CD4-positive, alpha-beta memory T cell (primary cell): Measurements from ENCODE around the gene FAM50B. TPM values are rescaled to one million over a fixed set of nuclear protein-coding genes. Genes with fewer than 3 reads are reported as not detected.

Experiments
- CTCF ChIA-PET: fragments of 350-600 bp; sonication (Branson Sonifier 250); formaldehyde crosslinking; loops from one replicate; lab custom pipeline; 2021; ENCODE audit warnings: inconsistent platforms; ENCODE audit not compliant: partially characterized antibody; lab: Charles Lee
- POLR2A ChIA-PET: fragments of 350-600 bp; sonication (Branson Sonifier 250); formaldehyde crosslinking; loops from one replicate; lab custom pipeline; 2021; ENCODE audit not compliant: partially characterized antibody; lab: Charles Lee
- DNase-seq, 5 donors: peaks; one replicate each; pipeline versions ENCODE4 v3.0.0 to v3.0.0-alpha.2; 2020 to 2022; ENCODE audit warnings: mixed read lengths in 1 of 5
- H3K27ac ChIP-seq: one replicate; pipeline ENCODE4 v1.7.0; 2013; ENCODE audit warnings: low read depth, low read length
- H3K27me3 ChIP-seq: 2 replicates; pipeline ENCODE4 v1.7.0; 2013; ENCODE audit warnings: mild to moderate bottlenecking, low read length, moderate library complexity; ENCODE audit not compliant: insufficient read depth
- H3K36me3 ChIP-seq: 2 replicates; pipeline ENCODE4 v1.7.0; 2013; ENCODE audit warnings: mild to moderate bottlenecking, low read length, moderate library complexity; ENCODE audit not compliant: insufficient read depth
- H3K4me1 ChIP-seq: 2 replicates; pipeline ENCODE4 v1.7.0; 2013; ENCODE audit warnings: mild to moderate bottlenecking, low read length, moderate library complexity; ENCODE audit not compliant: insufficient read depth
- H3K4me3 ChIP-seq, 2 donors: one replicate each; pipeline ENCODE4 v1.7.0; 2013; ENCODE audit warnings: low read length in 2 of 2, mild to moderate bottlenecking in 1 of 2
- H3K9me3 ChIP-seq, 2 donors: one replicate each; pipeline ENCODE4 v1.7.0; 2013; ENCODE audit warnings: low read length in 2 of 2, control low read depth in 1 of 2; ENCODE audit not compliant: control insufficient read depth in 1 of 2
- H3K27ac Mint-ChIP-seq, 7 donors: one replicate each; pipeline ENCODE4 v1.8.0; 2020 to 2021; ENCODE audit warnings: mixed read lengths in 7 of 7, mild to moderate bottlenecking in 6 of 7, inconsistent platforms in 3 of 7, moderate library complexity in 3 of 7
- H3K27me3 Mint-ChIP-seq, 2 donors: one replicate each; pipeline ENCODE4 v1.8.0; 2020 to 2021; ENCODE audit warnings: mixed read lengths in 2 of 2
- H3K36me3 Mint-ChIP-seq, 2 donors: one replicate each; pipeline ENCODE4 v1.8.0; 2020 to 2021; ENCODE audit warnings: mixed read lengths in 2 of 2, inconsistent platforms in 1 of 2, mild to moderate bottlenecking in 1 of 2
- H3K4me1 Mint-ChIP-seq, 4 donors: one replicate each; pipeline ENCODE4 v1.8.0; 2020 to 2021; ENCODE audit warnings: mixed read lengths in 4 of 4, mild to moderate bottlenecking in 1 of 4
- H3K4me3 Mint-ChIP-seq, 8 donors: one replicate each; pipeline ENCODE4 v1.8.0; 2020 to 2021; ENCODE audit warnings: mixed read lengths in 8 of 8, mild to moderate bottlenecking in 7 of 8, moderate library complexity in 6 of 8, inconsistent platforms in 3 of 8
- H3K9me3 Mint-ChIP-seq, 8 donors: one replicate each; pipeline ENCODE4 v1.8.0; 2020 to 2021; ENCODE audit warnings: mixed read lengths in 8 of 8, mild to moderate bottlenecking in 5 of 8, inconsistent platforms in 3 of 8, moderate library complexity in 1 of 8
- intact Hi-C: fragments of 100-400 bp; cut with micrococcal nuclease; formaldehyde crosslinking; loops from one replicate; pipeline ENCODE4 v1.15.1; 2023
- polyA plus RNA-seq, 2 donors: library from polyadenylated mRNA; unstranded; fragments of 300-500 nt; fragmentation: Illumina TruSeq; gene quantifications; one replicate each; pipeline ENCODE4 v1.2.3, GENCODE V29; 2021
- total RNA-seq, 2 experiments: library from RNA; stranded (reverse); gene quantifications; one replicate each; pipeline ENCODE4 v1.2.3, GENCODE V29; 2021

FAM50B gene
- total and polyA plus RNA-seq, 4 experiments from 2014 or later: 4.5 to 19.4 (median 15.2) TPM

GRCh38 chr6:3841711-3842565 lies 7.2 kb upstream of the FAM50B start:
- DNase-seq: no peak
- H3K27ac Mint-ChIP-seq: peak overlapping the region in 1 of 7 donors; percentile 30
- no peaks in the 10 kb centered on the region for H3K36me3 Mint-ChIP-seq
- Histone ChIP-seq H3K4me1 (peaks cover 1% of the 10 kb centered on the region), H3K27me3 (no peaks in the 10 kb centered on the region), H3K4me3 (no peak overlapping the region), H3K27ac (no peak overlapping the region), H3K9me3 (no peaks in the 10 kb centered on the region), H3K36me3 (no peaks in the 10 kb centered on the region)
- CTCF ChIA-PET: interaction anchor here (1.3 to 1.7 kb wide), 3 partner anchors 7 to 136 kb away, joined by 3 to 7 read pairs (median 5); partner anchors contain the start of gene FAM50B
- intact Hi-C loops: loop anchor here (10.0 kb wide), 1 partner anchor 487 kb away; no protein-coding TSS in a partner anchor
- H3K4me1 Mint-ChIP-seq: peaks cover 0 to 5% (median under 1%) of the 10 kb centered on the region in 4 donors
- no peak overlapping the region for H3K4me3 Mint-ChIP-seq
- H3K27me3 Mint-ChIP-seq: no peaks in the 10 kb centered on the region
- no peaks in the 10 kb centered on the region for H3K9me3 Mint-ChIP-seq
- POLR2A ChIA-PET: no interaction called here

- H3K4me3 ChIP-seq: no peak overlapping the region
- no peak overlapping the region for H3K27ac Mint-ChIP-seq
- H3K9me3 Mint-ChIP-seq: peaks cover 0 to under 1% (median 0%) of the 10 kb centered on the region in 8 donors
- H3K4me3 Mint-ChIP-seq: no peak overlapping the region
- DNase-seq: no peak
- peaks cover 17% of the 10 kb centered on the region for H3K4me1 ChIP-seq
- no peak overlapping the region for H3K27ac ChIP-seq
- no peaks in the 10 kb centered on the region for H3K27me3 ChIP-seq
- H3K9me3 ChIP-seq: no peaks in the 10 kb centered on the region
- peaks cover 13 to 21% (median 15%) of the 10 kb centered on the region in 4 donors for H3K4me1 Mint-ChIP-seq
- H3K36me3 Mint-ChIP-seq: no peaks in the 10 kb centered on the region
- intact Hi-C loops: loop anchor here (10.0 kb wide), 1 partner anchor 489 kb away; no protein-coding TSS in a partner anchor
- POLR2A ChIA-PET: no interaction called here
- no peaks in the 10 kb centered on the region for H3K27me3 Mint-ChIP-seq
- CTCF ChIA-PET: no interaction called here
- no peaks in the 10 kb centered on the region for H3K36me3 ChIP-seq
Observed at GRCh38 chr6:3843379-3844096, 5.6 kb upstream of the FAM50B start.

DNA sequence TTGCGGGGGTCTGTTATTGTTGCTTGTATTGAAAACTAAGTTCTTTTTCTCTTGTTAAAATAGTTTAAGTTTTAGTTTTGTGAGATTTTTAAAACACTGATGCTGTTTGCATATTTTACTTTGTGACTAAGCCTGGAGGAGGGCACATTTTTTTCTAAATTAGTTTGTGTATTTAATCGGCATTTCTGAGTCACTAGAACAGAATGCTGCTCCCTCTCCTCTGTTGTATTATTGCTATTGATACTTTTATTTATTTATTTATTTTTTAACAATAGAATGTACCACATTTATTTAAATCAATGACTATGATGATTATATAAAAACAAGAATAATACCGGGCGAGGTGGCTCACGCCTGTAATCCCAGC lies 5.1 kb upstream of the FAM50B start:
- Mint-ChIP-seq H3K9me3 (peaks cover 0 to 3% (median 0%) of the 10 kb centered on the region in 8 donors), H3K36me3 (no peaks in the 10 kb centered on the region), H3K4me1 (peaks cover 15 to 25% (median 18%) of the 10 kb centered on the region in 4 donors), H3K4me3 (no peak overlapping the region), H3K27me3 (no peaks in the 10 kb centered on the region), H3K27ac (no peak overlapping the region)
- intact Hi-C loops: loop anchor here (10.0 kb wide), 1 partner anchor 489 kb away; no protein-coding TSS in a partner anchor
- H3K9me3 ChIP-seq: no peaks in the 10 kb centered on the region
- POLR2A ChIA-PET: no interaction called here
- no peak overlapping the region for H3K27ac ChIP-seq
- no peaks in the 10 kb centered on the region for H3K36me3 ChIP-seq
- no peak overlapping the region for H3K4me3 ChIP-seq
- H3K4me1 ChIP-seq: peaks cover 22% of the 10 kb centered on the region
- CTCF ChIA-PET: no interaction called here
- no peaks in the 10 kb centered on the region for H3K27me3 ChIP-seq
- no peak for DNase-seq

DNA sequence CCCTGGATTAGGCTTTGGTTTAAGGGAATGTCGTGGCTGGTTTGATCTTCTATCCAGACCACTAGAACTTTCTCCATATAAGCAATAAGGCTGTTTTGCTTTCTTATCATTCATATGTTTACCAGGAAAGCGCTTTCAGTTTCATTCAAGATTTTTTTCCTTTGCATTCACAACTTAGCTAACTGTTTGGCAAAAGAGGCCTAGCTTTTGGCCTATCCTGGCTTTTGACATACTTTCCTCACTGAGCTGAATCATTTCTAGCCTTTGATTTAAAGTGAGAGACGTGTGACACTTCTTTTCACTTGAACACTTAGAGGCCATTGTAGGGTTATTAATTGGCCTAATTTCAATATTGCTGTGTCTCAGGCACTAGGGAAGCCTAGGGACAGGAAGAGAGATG lies 1.7 kb upstream of the FAM50B start:
- intact Hi-C loops: loop anchor here (5.0 to 10.0 kb wide), 6 partner anchors 40 to 1085 kb away; partner anchors contain the start of genes ECI2 and SLC22A23
- no peak overlapping the region for H3K27ac ChIP-seq

DNA sequence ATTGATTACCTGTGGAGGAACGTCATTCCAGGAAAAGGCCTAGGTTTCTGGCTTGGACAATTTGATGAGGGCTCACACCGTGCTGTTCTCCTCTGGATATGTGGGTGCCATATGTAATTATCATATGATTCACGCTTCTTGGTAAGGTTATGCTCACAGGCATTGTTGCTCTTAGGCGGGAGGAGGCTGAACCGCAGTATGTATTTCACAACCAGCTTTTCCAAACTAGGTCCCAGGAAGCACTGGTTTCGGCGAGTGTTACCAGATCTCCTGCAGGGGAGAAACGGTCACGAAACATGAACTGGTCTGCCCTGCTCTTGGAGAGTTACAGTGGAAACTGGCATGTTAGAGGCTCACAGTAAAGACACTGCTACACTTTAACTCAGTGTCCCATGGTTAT lies 793 bp upstream of the FAM50B start:
- Histone ChIP-seq H3K4me1 (peaks cover 34% of the 10 kb centered on the region), H3K9me3 (no peaks in the 10 kb centered on the region), H3K36me3 (no peaks in the 10 kb centered on the region), H3K27me3 (no peaks in the 10 kb centered on the region), H3K4me3 (peak overlapping the region in 1 of 2 donors; percentile 0), H3K27ac (no peak overlapping the region)
- Mint-ChIP-seq H3K9me3 (peaks cover 0 to 3% (median 0%) of the 10 kb centered on the region in 8 donors), H3K4me3 (peak overlapping the region; percentile 79 to 87 (median 85)), H3K27me3 (no peaks in the 10 kb centered on the region), H3K36me3 (peaks cover 0 to 8% of the 10 kb centered on the region in 2 donors), H3K4me1 (peaks cover 21 to 46% (median 29%) of the 10 kb centered on the region in 4 donors), H3K27ac (peak overlapping the region; percentile 66 to 96 (median 92))
- intact Hi-C loops: loop anchor here (2.0 to 10.0 kb wide), 8 partner anchors 39 to 1086 kb away; partner anchors contain the start of genes ECI2, PXDC1 and SLC22A23
- ChIA-PET CTCF (interaction anchor here (0.7 to 7.7 kb wide), 41 partner anchors 8 to 858 kb away, joined by 3 to 72 read pairs (median 4); partner anchors contain the start of gene PSMG4), POLR2A (interaction anchor here (0.6 to 4.1 kb wide), 15 partner anchors 8 to 589 kb away, joined by 3 to 34 read pairs (median 6); partner anchors contain the start of gene PSMG4)
- DNase-seq: no peak

More for the DNA sequence above, 1.7 kb upstream of the FAM50B start:
- ChIA-PET CTCF (interaction anchor here (0.7 to 7.7 kb wide), 6 partner anchors 9 to 174 kb away, joined by 3 to 72 read pairs (median 4); no protein-coding TSS in a partner anchor), POLR2A (interaction anchor here (1.3 to 4.1 kb wide), 3 partner anchors 131 to 174 kb away, joined by 4 to 22 read pairs (median 11); a partner anchor contains a TSS)
- Mint-ChIP-seq H3K4me3 (peak overlapping the region in 6 of 8 donors; percentile 9 to 87 (median 40)), H3K36me3 (peaks cover 0 to 8% of the 10 kb centered on the region in 2 donors), H3K9me3 (peaks cover 0 to 3% (median 0%) of the 10 kb centered on the region in 8 donors), H3K27me3 (no peaks in the 10 kb centered on the region), H3K27ac (peak overlapping the region; percentile 82 to 96 (median 87)), H3K4me1 (peaks cover 21 to 42% (median 29%) of the 10 kb centered on the region in 4 donors)
- Histone ChIP-seq H3K4me3 (no peak overlapping the region), H3K4me1 (peaks cover 34% of the 10 kb centered on the region), H3K36me3 (no peaks in the 10 kb centered on the region), H3K27me3 (no peaks in the 10 kb centered on the region), H3K9me3 (no peaks in the 10 kb centered on the region)
- DNase-seq: peak in 2 of 5 donors; percentile 3 to 9

DNA sequence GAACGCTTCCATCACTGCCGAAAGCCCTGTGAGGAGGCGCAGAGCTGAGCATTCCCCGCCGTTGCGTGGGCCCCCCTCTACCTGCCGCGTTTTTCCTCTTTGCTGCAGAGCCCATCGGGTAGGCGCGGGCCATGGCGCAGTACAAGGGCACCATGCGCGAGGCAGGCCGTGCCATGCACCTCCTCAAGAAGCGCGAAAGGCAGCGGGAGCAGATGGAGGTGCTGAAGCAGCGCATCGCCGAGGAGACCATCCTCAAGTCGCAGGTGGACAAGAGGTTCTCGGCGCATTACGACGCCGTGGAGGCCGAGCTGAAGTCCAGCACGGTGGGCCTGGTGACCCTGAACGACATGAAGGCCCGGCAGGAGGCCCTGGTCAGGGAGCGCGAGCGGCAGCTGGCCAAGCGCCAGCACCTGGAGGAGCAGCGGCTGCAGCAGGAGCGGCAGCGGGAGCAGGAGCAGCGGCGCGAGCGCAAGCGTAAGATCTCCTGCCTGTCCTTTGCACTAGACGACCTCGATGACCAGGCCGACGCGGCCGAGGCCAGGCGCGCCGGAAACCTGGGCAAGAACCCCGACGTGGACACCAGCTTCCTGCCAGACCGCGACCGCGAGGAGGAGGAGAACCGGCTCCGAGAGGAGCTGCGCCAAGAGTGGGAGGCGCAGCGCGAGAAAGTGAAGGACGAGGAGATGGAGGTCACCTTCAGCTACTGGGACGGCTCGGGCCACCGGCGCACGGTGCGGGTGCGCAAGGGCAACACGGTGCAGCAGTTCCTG lies 693 bp downstream of the FAM50B start:
- peaks cover 21 to 46% (median 29%) of the 10 kb centered on the region in 4 donors for H3K4me1 Mint-ChIP-seq
- H3K4me3 Mint-ChIP-seq: peak overlapping the region; percentile 79 to 87 (median 82)
- H3K36me3 Mint-ChIP-seq: peaks cover 5 to 8% of the 10 kb centered on the region in 2 donors
- no peaks in the 10 kb centered on the region for H3K9me3 ChIP-seq
- H3K36me3 ChIP-seq: no peaks in the 10 kb centered on the region
- intact Hi-C loops: loop anchor here (1.0 to 10.0 kb wide), 11 partner anchors 37 to 1088 kb away; partner anchors contain the start of genes ECI2, PXDC1 and SLC22A23
- POLR2A ChIA-PET: interaction anchor here (0.7 to 4.1 kb wide), 13 partner anchors 9 to 860 kb away, joined by 3 to 34 read pairs (median 7); partner anchors contain the start of gene PSMG4
- H3K4me3 ChIP-seq: peak overlapping the region in 1 of 2 donors; percentile 63
- peak overlapping the region; percentile 57 to 84 (median 78) for H3K27ac Mint-ChIP-seq
- H3K27me3 Mint-ChIP-seq: no peaks in the 10 kb centered on the region
- peaks cover 0 to 3% (median 0%) of the 10 kb centered on the region in 8 donors for H3K9me3 Mint-ChIP-seq
- DNase-seq: peak in 1 of 5 donors; percentile 12
- CTCF ChIA-PET: interaction anchor here (0.7 to 7.7 kb wide), 34 partner anchors 9 to 691 kb away, joined by 3 to 72 read pairs (median 4); partner anchors contain the start of gene PSMG4
- H3K27ac ChIP-seq: peak overlapping the region; percentile 45
- no peaks in the 10 kb centered on the region for H3K27me3 ChIP-seq
- H3K4me1 ChIP-seq: peaks cover 34% of the 10 kb centered on the region
